Cardiac muscle cell (in vitro differentiated cells and primary cell): ENCODE data around the gene CGB5. TPM values are rescaled to one million over a fixed set of nuclear protein-coding genes. Genes with fewer than 3 reads are reported as not detected.
"Not testable (repeated sequence)": the region's sequence is repeated elsewhere in the genome, so short reads cannot be mapped to it uniquely, and the experiment has no call there.

ENCODE experiments used
- DNase-seq, 2 donors: peaks; one replicate each; pipeline versions ENCODE4 v3.0.0 to v3.0.0-alpha.2; 2010 to 2017; ENCODE audit warnings: low read depth in 1 of 2, low spot score in 1 of 2
- H3K27ac ChIP-seq: fragments of 200-600 bp; sonication (generic); 2 replicates; pipeline ENCODE4 v1.5.1; 2016
- H3K27me3 ChIP-seq: fragments of 200-600 bp; sonication (generic); 2 replicates; pipeline ENCODE4 v1.6.0; 2016; ENCODE audit warnings: control low read depth
- H3K36me3 ChIP-seq: fragments of 200-600 bp; sonication (generic); 2 replicates; pipeline ENCODE4 v1.5.1; 2016; ENCODE audit warnings: control low read depth
- H3K4me1 ChIP-seq: fragments of 200-600 bp; sonication (generic); 2 replicates; pipeline ENCODE4 v1.8.1; 2017; ENCODE audit warnings: low read depth, mild to moderate bottlenecking, mixed run types
- H3K4me3 ChIP-seq: fragments of 200-600 bp; sonication (generic); 2 replicates; pipeline ENCODE4 v1.5.1; 2016; ENCODE audit warnings: mild to moderate bottlenecking
- H3K9me3 ChIP-seq: fragments of 200-600 bp; sonication (generic); 2 replicates; pipeline ENCODE4 v1.5.1; 2017; ENCODE audit warnings: low read depth, mild to moderate bottlenecking, control low read depth
- CTCF ChIP-seq: IDR thresholded peaks from 2 replicates; pipeline ENCODE4 v1.5.1; 2012; ENCODE audit warnings: low read depth, mild to moderate bottlenecking, low read length
- polyA plus RNA-seq: library from polyadenylated mRNA; unstranded; fragments of >200 nt; fragmentation: Nextera tagmentation; extraction: Ambion mirVana; gene quantifications from 2 replicates; pipeline ENCODE4 v1.2.1, GENCODE V29; 2016
- total RNA-seq: library from RNA; depleted of rRNA; stranded (reverse); fragments of >200 nt; gene quantifications from 2 replicates; pipeline ENCODE4 v1.2.3, GENCODE V29; 2016

CGB5 gene
- total and polyA plus RNA-seq, 2 experiments from 2014 or later, result not detected

- no peak for TF ChIP-seq CTCF
- Histone ChIP-seq H3K27ac (no peak overlapping the region), H3K9me3 (no peaks in the 10 kb centered on the region), H3K36me3 (peaks cover 9% of the 10 kb centered on the region), H3K4me3 (no peak overlapping the region), H3K27me3 (no peaks in the 10 kb centered on the region), H3K4me1 (no peaks in the 10 kb centered on the region)
- DNase-seq, result no peak
These were observed 27.4 kb upstream of the CGB5 start for GRCh38 chr19:49016067-49016839.

GRCh38 chr19:49017041-49017665 lies 26.5 kb upstream of the CGB5 start, which contains the start of gene LHB:
Gene LHB (minus strand): TSS chr19:49017091. CDS start chr19:49017081, 10 bp downstream.
- DNase-seq, result no peak
- Histone ChIP-seq H3K27ac (no peak within 1 kb of the TSS), H3K4me1 (no peaks in the 10 kb centered on the region), H3K27me3 (no peaks in the 10 kb centered on the region), H3K36me3 (peaks cover 8% of the 10 kb centered on the region), H3K9me3 (no peaks in the 10 kb centered on the region), H3K4me3 (peak within 1 kb of the TSS; percentile 10)
- TF ChIP-seq CTCF, result no peak

GRCh38 chr19:49017666-49018351 lies 25.8 kb upstream of the CGB5 start:
- no peak overlapping the region for H3K27ac ChIP-seq
- peak; percentile 56 for TF ChIP-seq CTCF
- DNase-seq, result peak; percentile 68 to 71
- H3K4me1 ChIP-seq, result no peaks in the 10 kb centered on the region
- H3K4me3 ChIP-seq, result peak overlapping the region; percentile 10
- no peaks in the 10 kb centered on the region for H3K9me3 ChIP-seq
- peaks cover 8% of the 10 kb centered on the region for H3K36me3 ChIP-seq
- no peaks in the 10 kb centered on the region for H3K27me3 ChIP-seq

GRCh38 chr19:49018388-49019241 lies 25.0 kb upstream of the CGB5 start:
- not testable (repeated sequence) for DNase-seq, H3K27ac ChIP-seq

GRCh38 chr19:49019242-49019932 lies 24.3 kb upstream of the CGB5 start:
- peak overlapping the region; percentile 13 for H3K4me3 ChIP-seq
- TF ChIP-seq CTCF, result no peak
- H3K36me3 ChIP-seq, result peaks cover 7% of the 10 kb centered on the region

More at GRCh38 chr19:49018388-49019241, 25.0 kb upstream of the CGB5 start:
- H3K9me3 ChIP-seq, H3K36me3 ChIP-seq, H3K27me3 ChIP-seq, H3K4me1 ChIP-seq, H3K4me3 ChIP-seq: not testable (repeated sequence)

More at GRCh38 chr19:49019242-49019932, 24.3 kb upstream of the CGB5 start:
- peak; percentile 50 to 81 for DNase-seq
- Histone ChIP-seq H3K27me3 (no peaks in the 10 kb centered on the region), H3K9me3 (no peaks in the 10 kb centered on the region), H3K27ac (no peak overlapping the region), H3K4me1 (no peaks in the 10 kb centered on the region)
